Activated naive CD4-positive, alpha-beta T cell treated with anti-CD3 and anti-CD28 coated beads, Interleukin-2, amount 50 U/mL, for 16 hours (primary cell): Measurements from ENCODE around the gene EEPD1.
"Not testable (repeated sequence)": the region's sequence is repeated elsewhere in the genome, so short reads cannot be mapped to it uniquely, and the experiment has no call there.

Source experiments
- DNase-seq: peaks from one replicate; pipeline ENCODE4 v3.0.0-alpha.2; 2020

EEPD1 gene

GRCh38 chr7:36129048-36129534 lies 24.0 kb upstream of the EEPD1 start:
- DNase-seq, result no peak

- DNase-seq, result no peak
These were observed 22.7 kb upstream of the EEPD1 start for GRCh38 chr7:36130236-36130945.

- DNase-seq, result no peak
These were observed 22.0 kb upstream of the EEPD1 start for GRCh38 chr7:36131026-36131425.

- DNase-seq, result no peak
These were observed 21.6 kb upstream of the EEPD1 start for GRCh38 chr7:36131499-36131898.

GRCh38 chr7:36132012-36132411 lies 21.0 kb upstream of the EEPD1 start:
- no peak for DNase-seq

GRCh38 chr7:36135700-36136099 lies 17.4 kb upstream of the EEPD1 start:
- DNase-seq, result no peak

- no peak for DNase-seq
These were observed 15.8 kb upstream of the EEPD1 start for GRCh38 chr7:36137258-36137657.

- no peak for DNase-seq
These were observed 15.3 kb upstream of the EEPD1 start for GRCh38 chr7:36137754-36138153.

GRCh38 chr7:36138209-36138608 lies 14.8 kb upstream of the EEPD1 start:
- no peak for DNase-seq

- DNase-seq, result no peak
These were observed 11.7 kb upstream of the EEPD1 start for GRCh38 chr7:36141351-36141750.

GRCh38 chr7:36141850-36142249 lies 11.2 kb upstream of the EEPD1 start:
- DNase-seq, result no peak

- DNase-seq, result no peak
These were observed 8.9 kb upstream of the EEPD1 start for GRCh38 chr7:36144189-36144588.

- no peak for DNase-seq
These were observed 7.4 kb upstream of the EEPD1 start for GRCh38 chr7:36145686-36146085.

GRCh38 chr7:36147361-36147760 lies 5.7 kb upstream of the EEPD1 start:
- DNase-seq, result no peak

GRCh38 chr7:36148422-36149065 lies 4.5 kb upstream of the EEPD1 start:
- DNase-seq, result no peak

- not testable (repeated sequence) for DNase-seq
These were observed 3.8 kb upstream of the EEPD1 start for GRCh38 chr7:36149240-36149639.

GRCh38 chr7:36149694-36150452 lies 3.2 kb upstream of the EEPD1 start:
- DNase-seq, result no peak

GRCh38 chr7:36151921-36152755 lies 916 bp upstream of the EEPD1 start:
- no peak for DNase-seq

- no peak for DNase-seq
These were observed 580 bp downstream of the EEPD1 start for GRCh38 chr7:36153571-36154097.

- no peak for DNase-seq
These were observed 1.5 kb downstream of the EEPD1 start for GRCh38 chr7:36154255-36155212.

GRCh38 chr7:36155811-36156361 lies 2.8 kb downstream of the EEPD1 start:
- DNase-seq, result no peak
